Loucy (cell line): ENCODE measurements around the gene KIF4A.

Source experiments
- H2AFZ ChIP-seq: fragments of 200-600 bp; sonication (generic); 2 replicates; pipeline ENCODE4 v1.6.0; 2016; ENCODE audit warnings: antibody characterized with exemption, mild to moderate bottlenecking, low read length, moderate library complexity
- H3F3A ChIP-seq: fragments of 200-600 bp; 2 replicates; pipeline ENCODE4 v1.6.0; 2016; ENCODE audit warnings: antibody characterized with exemption, low read depth, mild to moderate bottlenecking
- H3K27me3 ChIP-seq: fragments of 200-600 bp; sonication (generic); 2 replicates; pipeline ENCODE4 v1.6.1; 2014; ENCODE audit warnings: low read length, mild to moderate bottlenecking; ENCODE audit not compliant: insufficient read depth, poor library complexity, severe bottlenecking
- H3K36me3 ChIP-seq: fragments of 200-600 bp; sonication (generic); 2 replicates; pipeline ENCODE4 v1.6.1; 2016; ENCODE audit warnings: low read length; ENCODE audit not compliant: insufficient read depth
- H3K4me1 ChIP-seq: fragments of 200-600 bp; sonication (generic); 2 replicates; pipeline ENCODE4 v1.5.1; 2014; ENCODE audit warnings: low read length, mild to moderate bottlenecking; ENCODE audit not compliant: insufficient read depth, poor library complexity, severe bottlenecking
- H3K4me2 ChIP-seq: fragments of 200-600 bp; sonication (generic); 2 replicates; pipeline ENCODE4 v1.6.0; 2014; ENCODE audit warnings: antibody characterized with exemption, low read length, low read depth, mild to moderate bottlenecking; ENCODE audit not compliant: poor library complexity, severe bottlenecking
- H3K4me3 ChIP-seq: fragments of 200-600 bp; sonication (generic); 2 replicates; pipeline ENCODE4 v1.5.1; 2014; ENCODE audit warnings: low read length, mild to moderate bottlenecking, mixed read lengths; ENCODE audit not compliant: poor library complexity, severe bottlenecking
- H3K79me2 ChIP-seq: fragments of 200-600 bp; sonication (generic); 2 replicates; pipeline ENCODE4 v1.6.1; 2014; ENCODE audit warnings: low read length; ENCODE audit not compliant: insufficient read depth
- H3K9ac ChIP-seq: fragments of 200-600 bp; sonication (generic); 2 replicates; pipeline ENCODE4 v1.6.0; 2014; ENCODE audit warnings: mild to moderate bottlenecking, low read depth, low read length, moderate library complexity; ENCODE audit not compliant: poor library complexity, severe bottlenecking
- H3K9me2 ChIP-seq: fragments of 200-600 bp; sonication (generic); replicated peaks from 2 replicates; pipeline ENCODE4 v1.6.1; 2016; ENCODE audit warnings: low read depth, low read length, mixed read lengths
- H3K9me3 ChIP-seq: fragments of 200-600 bp; sonication (generic); 2 replicates; pipeline ENCODE4 v1.6.1; 2014; ENCODE audit warnings: mild to moderate bottlenecking, antibody characterized with exemption, low read length, low read depth; ENCODE audit not compliant: insufficient read depth
- H4K20me1 ChIP-seq: fragments of 200-600 bp; sonication (generic); 2 replicates; pipeline ENCODE4 v1.6.0; 2014; ENCODE audit warnings: antibody characterized with exemption, low read length, mild to moderate bottlenecking; ENCODE audit not compliant: insufficient read depth, poor library complexity, severe bottlenecking
- EZH2phosphoT487 ChIP-seq: fragments of 200-600 bp; IDR thresholded peaks from 2 replicates; pipeline ENCODE4 v1.6.1; 2018; ENCODE audit warnings: antibody characterized with exemption, mild to moderate bottlenecking, moderate library complexity, borderline replicate concordance
- TF ChIP-seq, protein P1 (sequence below): fragments of 200-600 bp; sonication (generic); conservative IDR thresholded peaks from 2 replicates; pipeline ENCODE4 v1.5.1; 2014; ENCODE audit warnings: mild to moderate bottlenecking, antibody characterized with exemption, low read length

KIF4A gene

DNA sequence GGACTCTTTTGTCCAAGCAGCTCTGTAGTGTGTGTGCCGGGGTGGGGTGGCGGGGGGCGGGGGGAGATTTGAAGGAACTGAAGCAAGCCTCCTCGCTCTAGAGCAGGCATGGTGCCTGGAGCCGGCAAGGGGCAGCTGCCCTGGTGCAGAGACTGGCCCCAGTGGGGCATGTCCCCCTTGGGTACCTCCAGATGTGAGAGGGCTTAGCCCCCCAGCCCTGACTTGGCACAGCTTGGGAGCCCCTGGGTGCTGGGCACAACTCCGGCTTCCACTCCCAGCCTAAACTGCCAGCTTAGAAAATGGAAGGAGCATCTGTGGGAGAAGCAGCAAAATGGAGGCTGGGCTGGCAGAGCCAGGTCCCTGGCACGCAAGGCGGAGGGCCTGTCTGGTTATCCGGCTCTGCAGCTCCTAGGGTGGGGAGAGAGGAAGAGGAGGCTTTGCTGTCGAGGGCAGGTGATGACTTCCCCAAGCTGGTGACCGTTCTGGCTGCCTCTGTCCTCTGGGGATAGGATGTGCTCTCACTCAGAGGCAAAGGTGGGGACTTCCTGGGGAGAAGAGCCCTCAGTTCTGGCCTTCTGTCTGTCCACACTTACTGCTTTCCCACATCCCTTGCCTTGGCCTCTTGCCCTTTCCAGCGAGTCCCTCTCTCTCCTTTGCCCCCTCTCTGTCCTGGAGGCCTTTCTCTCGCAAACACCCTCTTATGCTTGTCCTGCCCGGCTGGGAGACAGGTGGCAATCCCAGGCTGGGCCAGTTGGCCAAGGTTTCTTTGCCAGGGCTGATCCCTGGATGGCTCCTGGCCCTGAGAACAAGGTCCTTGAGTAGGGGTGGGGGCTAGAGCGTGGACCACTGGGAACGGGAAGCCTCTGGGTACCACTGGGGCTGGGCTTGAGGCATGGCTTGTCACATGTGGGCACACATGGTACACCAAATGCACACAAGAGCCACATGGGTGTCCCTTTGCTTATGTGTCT lies 156.8 kb downstream of the KIF4A start:
- Histone ChIP-seq H3K9me2 (no peaks in the 10 kb centered on the region), H3K79me2 (no peaks in the 10 kb centered on the region), H3F3A (no peaks in the 10 kb centered on the region), H3K9ac (no peak overlapping the region), H3K36me3 (no peaks in the 10 kb centered on the region), H3K4me1 (no peaks in the 10 kb centered on the region), H3K9me3 (no peaks in the 10 kb centered on the region), H4K20me1 (no peaks in the 10 kb centered on the region), H3K27me3 (no peaks in the 10 kb centered on the region), H2AFZ (no peak overlapping the region), H3K4me3 (no peak overlapping the region), H3K4me2 (no peak overlapping the region)
- TF ChIP-seq, protein P1, sequence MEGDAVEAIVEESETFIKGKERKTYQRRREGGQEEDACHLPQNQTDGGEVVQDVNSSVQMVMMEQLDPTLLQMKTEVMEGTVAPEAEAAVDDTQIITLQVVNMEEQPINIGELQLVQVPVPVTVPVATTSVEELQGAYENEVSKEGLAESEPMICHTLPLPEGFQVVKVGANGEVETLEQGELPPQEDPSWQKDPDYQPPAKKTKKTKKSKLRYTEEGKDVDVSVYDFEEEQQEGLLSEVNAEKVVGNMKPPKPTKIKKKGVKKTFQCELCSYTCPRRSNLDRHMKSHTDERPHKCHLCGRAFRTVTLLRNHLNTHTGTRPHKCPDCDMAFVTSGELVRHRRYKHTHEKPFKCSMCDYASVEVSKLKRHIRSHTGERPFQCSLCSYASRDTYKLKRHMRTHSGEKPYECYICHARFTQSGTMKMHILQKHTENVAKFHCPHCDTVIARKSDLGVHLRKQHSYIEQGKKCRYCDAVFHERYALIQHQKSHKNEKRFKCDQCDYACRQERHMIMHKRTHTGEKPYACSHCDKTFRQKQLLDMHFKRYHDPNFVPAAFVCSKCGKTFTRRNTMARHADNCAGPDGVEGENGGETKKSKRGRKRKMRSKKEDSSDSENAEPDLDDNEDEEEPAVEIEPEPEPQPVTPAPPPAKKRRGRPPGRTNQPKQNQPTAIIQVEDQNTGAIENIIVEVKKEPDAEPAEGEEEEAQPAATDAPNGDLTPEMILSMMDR, result no peak
- TF ChIP-seq EZH2phosphoT487, result no peak

DNA sequence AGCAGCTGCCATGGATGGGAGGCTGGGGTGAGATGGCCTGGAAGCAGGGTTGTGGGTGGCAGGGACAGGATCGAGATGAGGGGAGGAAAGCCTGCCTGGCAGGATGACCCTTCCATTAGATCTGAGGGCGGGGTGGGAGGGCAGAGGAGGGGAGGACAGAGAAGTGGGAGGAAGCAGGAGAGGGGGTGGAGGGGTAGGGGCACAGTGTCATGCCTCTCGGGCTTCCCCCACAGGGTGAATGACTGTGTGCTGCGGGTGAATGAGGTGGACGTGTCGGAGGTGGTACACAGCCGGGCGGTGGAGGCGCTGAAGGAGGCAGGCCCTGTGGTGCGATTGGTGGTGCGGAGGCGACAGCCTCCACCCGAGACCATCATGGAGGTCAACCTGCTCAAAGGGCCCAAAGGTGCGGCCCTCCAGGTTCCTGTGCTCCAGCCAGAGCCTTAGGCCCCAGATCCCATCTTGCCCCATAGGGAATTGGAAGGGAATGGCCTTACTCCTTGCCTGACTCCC lies 159.6 kb downstream of the KIF4A start:
- Histone ChIP-seq H3K36me3 (no peaks in the 10 kb centered on the region), H3K9ac (no peak overlapping the region), H3K4me1 (peaks cover 14% of the 10 kb centered on the region), H3K4me2 (no peak overlapping the region), H4K20me1 (no peaks in the 10 kb centered on the region), H3K79me2 (no peaks in the 10 kb centered on the region), H3K4me3 (no peak overlapping the region), H3K27me3 (no peaks in the 10 kb centered on the region), H3K9me2 (no peaks in the 10 kb centered on the region), H3F3A (no peaks in the 10 kb centered on the region), H3K9me3 (no peaks in the 10 kb centered on the region), H2AFZ (no peak overlapping the region)
- TF ChIP-seq, protein P1, result no peak

DNA sequence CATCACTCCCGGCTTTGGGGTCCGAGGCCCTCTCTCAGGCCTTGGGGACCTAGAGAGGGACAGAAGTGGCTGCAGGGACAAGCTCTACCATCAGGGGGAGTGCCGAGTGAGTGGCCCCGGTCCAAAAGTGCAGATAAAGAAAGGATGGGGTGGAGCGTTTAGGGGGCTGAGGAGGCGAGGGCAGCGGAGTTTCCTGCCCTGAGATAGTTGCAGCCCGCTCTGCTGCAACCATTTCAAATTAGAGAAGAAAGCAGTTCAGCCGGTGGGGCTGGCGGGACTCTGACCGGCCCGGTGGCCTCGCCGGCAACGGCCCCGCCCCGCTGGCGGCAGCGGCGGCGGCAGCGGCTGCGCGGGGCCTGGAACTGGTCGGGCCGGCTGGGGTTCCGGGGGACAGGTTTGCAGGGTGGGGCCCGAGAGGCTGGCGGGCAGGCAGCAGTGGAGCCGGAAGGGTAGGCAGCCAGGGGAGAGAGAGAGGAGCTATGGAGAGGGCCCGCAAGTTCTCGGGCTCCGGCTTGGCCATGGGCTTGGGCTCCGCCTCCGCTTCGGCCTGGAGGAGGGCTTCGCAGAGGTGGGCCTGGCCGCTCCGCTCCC lies 162.3 kb downstream of the KIF4A start:
- H3F3A ChIP-seq, result no peaks in the 10 kb centered on the region
- peak overlapping the region; percentile 89 for H2AFZ ChIP-seq
- H3K4me1 ChIP-seq, result peaks cover 35% of the 10 kb centered on the region
- no peak for TF ChIP-seq EZH2phosphoT487
- TF ChIP-seq, protein P1, result peak; percentile 60
- peak overlapping the region; percentile 73 for H3K4me2 ChIP-seq
- H4K20me1 ChIP-seq, result peaks cover 7% of the 10 kb centered on the region
- no peaks in the 10 kb centered on the region for H3K9me3 ChIP-seq
- H3K36me3 ChIP-seq, result no peaks in the 10 kb centered on the region
- H3K79me2 ChIP-seq, result peaks cover 23% of the 10 kb centered on the region
- H3K27me3 ChIP-seq, result no peaks in the 10 kb centered on the region
- H3K9me2 ChIP-seq, result no peaks in the 10 kb centered on the region
- peak overlapping the region; percentile 78 for H3K9ac ChIP-seq
- H3K4me3 ChIP-seq, result peak overlapping the region; percentile 82
